GM12801 (cell line): ENCODE data around the gene PRKG1.

Experiments
- CTCF ChIP-seq: IDR thresholded peaks from one replicate; pipeline ENCODE4 v1.5.1; 2011; ENCODE audit warnings: control low read depth; ENCODE audit not compliant: insufficient read length; ENCODE audit errors: extremely low read depth

Gene PRKG1

GRCh38 chr10:51932530-51932929, 858.2 kb downstream of the PRKG1 start:
- no peak for TF ChIP-seq CTCF

- no peak for TF ChIP-seq CTCF
These were observed 860.1 kb downstream of the PRKG1 start for GRCh38 chr10:51934373-51934772.

- no peak for TF ChIP-seq CTCF
These were observed 861.1 kb downstream of the PRKG1 start for GRCh38 chr10:51935341-51935740.

- no peak for TF ChIP-seq CTCF
These were observed 863.2 kb downstream of the PRKG1 start for GRCh38 chr10:51937308-51938140.

GRCh38 chr10:51950371-51950995, 876.2 kb downstream of the PRKG1 start:
- no peak for TF ChIP-seq CTCF

- no peak for TF ChIP-seq CTCF
These were observed 876.8 kb downstream of the PRKG1 start for GRCh38 chr10:51950996-51951555.

GRCh38 chr10:51951601-51952000, 877.3 kb downstream of the PRKG1 start:
- TF ChIP-seq CTCF, result no peak
